Lower lobe of right lung (tissue), 2 donors: ENCODE data around the gene MTF2. TPM values are rescaled to one million over a fixed set of nuclear protein-coding genes. Genes with fewer than 3 reads are reported as not detected.
A peak's percentile ranks its signal among the peaks of the same experiment; 100 is the strongest.

Experiments
- ATAC-seq, 2 donors: fragments of 200-7000 bp; cut with Tn5 transposase; one replicate each; pipeline ENCODE4 v1.9.1; 2020 to 2022; ENCODE audit warnings: mild to moderate bottlenecking in 2 of 2, moderate library complexity in 2 of 2
- DNase-seq: peaks from one replicate; pipeline ENCODE4 v3.0.0-alpha.2; 2020
- H3K27ac ChIP-seq: fragments of 200-600 bp; one replicate; pipeline ENCODE4 v1.8.0; 2022
- H3K27me3 ChIP-seq: fragments of 200-600 bp; one replicate; pipeline ENCODE4 v1.8.0; 2022; ENCODE audit warnings: low read depth
- H3K36me3 ChIP-seq: fragments of 200-600 bp; one replicate; pipeline ENCODE4 v1.8.0; 2022; ENCODE audit warnings: mild to moderate bottlenecking
- H3K4me1 ChIP-seq: fragments of 200-600 bp; one replicate; pipeline ENCODE4 v1.8.0; 2022
- H3K4me3 ChIP-seq: fragments of 200-600 bp; one replicate; pipeline ENCODE4 v1.8.0; 2022; ENCODE audit warnings: mild to moderate bottlenecking
- H3K9me3 ChIP-seq: fragments of 200-600 bp; one replicate; pipeline ENCODE4 v1.8.0; 2022
- CTCF ChIP-seq: fragments of 200-600 bp; IDR thresholded peaks from one replicate; pipeline ENCODE4 v1.8.0; 2022; ENCODE audit warnings: antibody characterized with exemption, mild to moderate bottlenecking
- intact Hi-C: fragments of 100-400 bp; cut with DNase I; formaldehyde crosslinking; loops from one replicate; pipeline ENCODE4 v1.11.0; 2022
- total RNA-seq: library from RNA; stranded (reverse); fragmentation: NEBNext Ultra II Directional; extraction: Animal tissue kit (Norgen Biotek cat#: 25700); gene quantifications from one replicate; pipeline ENCODE4 v1.2.1, GENCODE V29; 2021
- donor health status: DM: no; HTN: yes; CAD: no; lungs with severe emphysema.

The MTF2 gene
- total RNA-seq, 1 donor from 2014 or later: 20.2 TPM

DNA sequence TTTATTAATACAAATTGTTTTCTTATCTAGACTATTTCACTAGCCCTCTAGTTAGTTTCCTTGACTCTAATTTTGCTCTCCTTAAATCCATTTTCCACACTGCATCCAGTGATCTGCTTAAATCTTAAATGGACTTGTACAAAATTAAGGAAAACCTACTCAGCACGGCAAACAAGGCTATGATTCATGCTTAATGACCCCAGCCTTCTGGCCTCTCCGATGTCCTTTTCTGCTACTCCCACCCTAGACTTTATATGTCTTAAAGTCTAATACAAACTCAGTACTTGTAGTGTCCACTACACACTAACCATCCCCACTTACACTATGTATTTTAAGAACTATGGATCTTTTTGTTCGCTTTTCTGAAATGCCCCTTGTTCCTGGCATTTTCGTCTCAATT, 98.9 kb downstream of the MTF2 start:
- H3K36me3 ChIP-seq: no peaks in the 10 kb centered on the region
- intact Hi-C loops: no loop called here
- DNase-seq (no peak), ATAC-seq (no peak)
- peaks cover 33% of the 10 kb centered on the region for H3K4me1 ChIP-seq
- peak overlapping the region; percentile 77 for H3K4me3 ChIP-seq
- no peak for TF ChIP-seq CTCF
- H3K27ac ChIP-seq: no peak overlapping the region
- H3K27me3 ChIP-seq: no peaks in the 10 kb centered on the region
- no peaks in the 10 kb centered on the region for H3K9me3 ChIP-seq

GRCh38 chr1:93178418-93178817, 99.3 kb downstream of the MTF2 start:
- H3K27ac ChIP-seq: no peak overlapping the region
- no peaks in the 10 kb centered on the region for H3K27me3 ChIP-seq
- DNase-seq (no peak), ATAC-seq (no peak)
- H3K36me3 ChIP-seq: no peaks in the 10 kb centered on the region
- H3K4me3 ChIP-seq: peak overlapping the region; percentile 77
- no peak for TF ChIP-seq CTCF
- H3K4me1 ChIP-seq: peaks cover 29% of the 10 kb centered on the region
- H3K9me3 ChIP-seq: no peaks in the 10 kb centered on the region
- intact Hi-C loops: no loop called here

DNA sequence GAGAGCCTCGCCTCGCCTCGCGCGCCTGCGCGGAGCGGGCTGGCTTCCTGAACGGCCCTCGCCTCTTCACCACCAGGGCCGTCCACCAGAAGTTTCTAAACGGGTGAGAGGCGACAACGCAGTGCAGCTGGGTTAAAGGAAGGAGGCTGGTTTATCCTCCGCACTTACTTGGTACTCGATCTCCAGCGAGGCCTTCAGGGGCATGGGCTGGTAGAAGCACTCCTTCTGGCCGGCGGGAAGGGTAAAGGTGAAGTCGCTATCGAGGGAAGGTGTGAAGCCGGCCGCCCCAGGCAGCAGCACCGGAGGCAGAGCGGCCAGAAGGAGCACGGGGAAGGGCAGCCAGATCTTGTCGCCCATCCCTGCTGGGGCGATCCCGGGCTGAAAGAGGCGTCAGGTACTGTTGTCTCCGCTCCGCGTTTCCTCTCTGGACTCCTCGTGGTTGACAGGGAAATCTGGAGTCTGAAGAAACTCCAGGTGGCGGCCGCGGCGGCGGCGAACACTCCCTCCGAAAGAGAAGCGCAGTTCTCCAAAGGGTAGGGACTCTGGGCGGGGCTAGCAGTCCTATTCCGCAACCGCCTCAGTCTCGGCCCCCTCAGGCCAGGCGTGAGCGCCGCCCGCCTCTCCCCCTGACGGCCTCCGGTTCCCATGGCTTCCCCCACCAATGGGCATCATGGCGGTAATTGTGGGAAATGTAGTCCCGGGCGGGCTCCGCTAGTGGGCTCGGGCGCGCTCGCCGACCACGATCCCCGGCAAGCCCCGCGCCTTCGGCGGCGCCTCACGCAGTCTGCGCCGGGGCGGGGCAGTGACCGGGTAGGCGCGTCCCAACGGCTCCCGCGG, 101.0 kb downstream of the MTF2 start, which contains the start of gene TMED5:
Gene TMED5 (minus strand): TSS at position 528 of the 837 bp plus-strand sequence. CDS start 171 bp downstream, at position 357.
- peak; percentile 99 for DNase-seq
- intact Hi-C loops: no loop called here
- H3K9me3 ChIP-seq: no peaks in the 10 kb centered on the region
- TF ChIP-seq CTCF: peak; percentile 23
- H3K27ac ChIP-seq: peak within 1 kb of the TSS; percentile 98
- H3K27me3 ChIP-seq: no peaks in the 10 kb centered on the region
- peak; percentile 99 for ATAC-seq
- H3K36me3 ChIP-seq: no peaks in the 10 kb centered on the region
- peaks cover 21% of the 10 kb centered on the region for H3K4me1 ChIP-seq
- H3K4me3 ChIP-seq: peak within 1 kb of the TSS; percentile 77

DNA sequence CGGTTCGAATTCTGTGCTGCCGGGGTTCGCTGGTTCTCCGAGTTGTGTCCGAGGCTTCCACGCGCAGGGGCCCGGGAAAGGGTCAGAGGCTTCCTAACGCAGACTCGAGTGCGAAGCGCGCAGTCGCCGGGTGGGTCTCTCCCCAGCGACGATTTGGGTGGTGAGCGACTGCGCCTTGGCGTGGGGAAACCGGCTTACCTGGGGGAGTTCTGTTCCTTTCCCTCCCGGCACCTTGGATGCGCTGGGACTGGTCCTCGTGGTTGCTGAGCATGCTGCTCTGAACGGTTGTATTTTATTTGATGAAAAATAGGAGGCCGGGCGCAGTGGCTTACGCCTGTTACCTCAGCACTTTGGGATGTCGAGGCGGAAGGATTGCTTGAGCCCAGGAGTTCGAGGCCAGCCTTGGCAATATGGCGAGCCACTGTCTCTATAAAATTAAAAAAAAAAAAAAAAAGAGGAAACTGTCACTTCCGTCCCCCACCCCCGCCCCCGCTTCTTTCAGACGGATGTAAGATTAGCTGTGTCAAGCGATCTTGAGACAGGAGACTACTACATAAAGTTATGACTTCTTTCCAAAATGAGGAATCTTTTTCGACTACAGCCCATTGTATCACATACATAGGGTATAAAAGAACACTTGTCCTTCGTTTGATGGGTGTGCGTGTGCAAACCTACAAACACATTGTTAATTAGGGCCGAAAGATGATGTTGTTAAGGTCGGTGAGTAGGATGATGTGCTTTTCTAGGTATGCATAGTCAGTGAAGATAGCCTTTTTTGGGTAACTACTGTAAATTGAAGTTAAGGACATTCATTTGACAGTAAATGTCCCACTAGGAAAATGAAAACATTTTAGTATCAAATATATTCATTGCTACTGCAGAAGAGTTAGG, 101.9 kb downstream of the MTF2 start, which contains the start of gene CCDC18:
Gene CCDC18 (plus strand): TSS at position 2 of the 891 bp plus-strand sequence. CDS start 2,638 bp downstream, outside the sequence.
- Histone ChIP-seq H3K9me3 (no peaks in the 10 kb centered on the region), H3K27me3 (no peaks in the 10 kb centered on the region), H3K4me1 (peaks cover 21% of the 10 kb centered on the region), H3K4me3 (peak within 1 kb of the TSS; percentile 77), H3K27ac (peak within 1 kb of the TSS; percentile 98), H3K36me3 (no peaks in the 10 kb centered on the region)
- intact Hi-C loops: no loop called here
- DNase-seq (no peak), ATAC-seq (peak; percentile 3 to 7)
- TF ChIP-seq CTCF: no peak

DNA sequence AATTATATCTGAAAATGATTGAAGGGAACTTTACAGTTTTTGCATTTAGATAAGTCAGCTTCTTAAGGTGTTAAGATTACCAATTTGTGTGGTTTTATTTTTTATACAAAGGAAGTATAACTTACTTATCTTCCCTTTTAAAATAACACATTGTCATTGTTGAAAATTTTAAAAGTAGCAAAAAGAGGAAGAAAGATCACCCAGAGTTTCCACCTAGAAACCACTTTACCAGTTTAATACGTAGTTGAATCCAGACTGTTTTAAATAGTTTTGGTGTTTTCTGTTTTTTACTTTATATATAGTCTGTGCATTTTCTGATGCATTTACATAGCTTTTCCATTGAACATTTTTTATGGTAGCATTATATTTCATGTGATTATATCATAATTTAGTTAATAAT, 107.6 kb downstream of the MTF2 start:
- intact Hi-C loops: no loop called here
- H3K36me3 ChIP-seq: no peaks in the 10 kb centered on the region
- DNase-seq: no peak
- no peak for ATAC-seq
- TF ChIP-seq CTCF: no peak
- H3K9me3 ChIP-seq: no peaks in the 10 kb centered on the region
- no peak overlapping the region for H3K27ac ChIP-seq
- no peaks in the 10 kb centered on the region for H3K4me1 ChIP-seq
- no peaks in the 10 kb centered on the region for H3K27me3 ChIP-seq
- no peak overlapping the region for H3K4me3 ChIP-seq
